Measurements from ENCODE around the gene ZFP36L1.

Gene ZFP36L1

GRCh38 chr14:68759017-68759560, 33.8 kb downstream of the ZFP36L1 start:
- no CpG with 5 or more reads among the region's 8 CpGs for WGBS (ENCODE audit: insufficient coverage, insufficient read length)
- no peak for DNase-seq (ENCODE audit: low read depth, low spot score)
- Histone ChIP-seq H3K27ac (ENCODE audit: low read length) (no peak overlapping the region), H3K4me1 (ENCODE audit: control insufficient read depth, insufficient read depth, low read length) (no peaks in the 10 kb centered on the region; the same call in 1 of the 2 replicates), H3K4me3 (ENCODE audit: low read length) (no peak overlapping the region), H3K9me3 (ENCODE audit: control insufficient read depth, insufficient read depth, low read length) (no peaks in the 10 kb centered on the region), H3K36me3 (ENCODE audit: control insufficient read depth, insufficient read depth, low read length) (no peaks in the 10 kb centered on the region), H3K27me3 (ENCODE audit: control insufficient read depth, insufficient read depth, low read length) (no peaks in the 10 kb centered on the region)

- H3K27ac ChIP-seq (ENCODE audit: low read length) = no peak overlapping the region
- H3K27me3 ChIP-seq (ENCODE audit: control insufficient read depth, insufficient read depth, low read length) = no peaks in the 10 kb centered on the region
- no peaks in the 10 kb centered on the region for H3K9me3 ChIP-seq (ENCODE audit: control insufficient read depth, insufficient read depth, low read length)
- DNase-seq (ENCODE audit: low read depth, low spot score) = no peak
- H3K4me3 ChIP-seq (ENCODE audit: low read length) = no peak overlapping the region
- H3K4me1 ChIP-seq (ENCODE audit: control insufficient read depth, insufficient read depth, low read length) = no peaks in the 10 kb centered on the region; the same call in 1 of the 2 replicates
- WGBS (ENCODE audit: insufficient coverage, insufficient read length) = no CpG with 5 or more reads among the region's 3 CpGs
- H3K36me3 ChIP-seq (ENCODE audit: control insufficient read depth, insufficient read depth, low read length) = no peaks in the 10 kb centered on the region
Observed at GRCh38 chr14:68758301-68758700, 34.6 kb downstream of the ZFP36L1 start.

- no CpG with 5 or more reads among the region's 4 CpGs for WGBS (ENCODE audit: insufficient coverage, insufficient read length)
- DNase-seq (ENCODE audit: low read depth, low spot score) = no peak
- H3K27ac ChIP-seq (ENCODE audit: low read length) = no peak overlapping the region
- H3K9me3 ChIP-seq (ENCODE audit: control insufficient read depth, insufficient read depth, low read length) = no peaks in the 10 kb centered on the region
- no peaks in the 10 kb centered on the region for H3K36me3 ChIP-seq (ENCODE audit: control insufficient read depth, insufficient read depth, low read length)
- H3K4me1 ChIP-seq (ENCODE audit: control insufficient read depth, insufficient read depth, low read length) = no peaks in the 10 kb centered on the region; the same call in 1 of the 2 replicates
- H3K4me3 ChIP-seq (ENCODE audit: low read length) = no peak overlapping the region
- H3K27me3 ChIP-seq (ENCODE audit: control insufficient read depth, insufficient read depth, low read length) = no peaks in the 10 kb centered on the region
Observed at GRCh38 chr14:68757618-68758081, 35.2 kb downstream of the ZFP36L1 start.

GRCh38 chr14:68756734-68757133, 36.1 kb downstream of the ZFP36L1 start:
- H3K4me1 ChIP-seq (ENCODE audit: control insufficient read depth, insufficient read depth, low read length) = no peaks in the 10 kb centered on the region
- no peaks in the 10 kb centered on the region for H3K27me3 ChIP-seq (ENCODE audit: control insufficient read depth, insufficient read depth, low read length)
- no peak overlapping the region for H3K4me3 ChIP-seq (ENCODE audit: low read length)
- no peak for DNase-seq (ENCODE audit: low read depth, low spot score)
- no peaks in the 10 kb centered on the region for H3K9me3 ChIP-seq (ENCODE audit: control insufficient read depth, insufficient read depth, low read length)
- no peak overlapping the region for H3K27ac ChIP-seq (ENCODE audit: low read length)
- H3K36me3 ChIP-seq (ENCODE audit: control insufficient read depth, insufficient read depth, low read length) = no peaks in the 10 kb centered on the region
- no CpG with 5 or more reads among the region's 6 CpGs for WGBS (ENCODE audit: insufficient coverage, insufficient read length)

- H3K9me3 ChIP-seq (ENCODE audit: control insufficient read depth, insufficient read depth, low read length) = no peaks in the 10 kb centered on the region
- DNase-seq (ENCODE audit: low read depth, low spot score) = no peak
- no peaks in the 10 kb centered on the region for H3K27me3 ChIP-seq (ENCODE audit: control insufficient read depth, insufficient read depth, low read length)
- H3K4me3 ChIP-seq (ENCODE audit: low read length) = no peak overlapping the region; the same call in 1 of the 2 replicates
- H3K4me1 ChIP-seq (ENCODE audit: control insufficient read depth, insufficient read depth, low read length) = no peaks in the 10 kb centered on the region
- H3K36me3 ChIP-seq (ENCODE audit: control insufficient read depth, insufficient read depth, low read length) = no peaks in the 10 kb centered on the region
- no CpG with 5 or more reads among the region's 7 CpGs for WGBS (ENCODE audit: insufficient coverage, insufficient read length)
- no peak overlapping the region for H3K27ac ChIP-seq (ENCODE audit: low read length)
Observed at GRCh38 chr14:68756000-68756481, 36.8 kb downstream of the ZFP36L1 start.

GRCh38 chr14:68755016-68755353, 37.9 kb downstream of the ZFP36L1 start:
- no peak overlapping the region for H3K27ac ChIP-seq (ENCODE audit: low read length)
- no peaks in the 10 kb centered on the region for H3K9me3 ChIP-seq (ENCODE audit: control insufficient read depth, insufficient read depth, low read length)
- H3K4me1 ChIP-seq (ENCODE audit: control insufficient read depth, insufficient read depth, low read length) = no peaks in the 10 kb centered on the region
- H3K36me3 ChIP-seq (ENCODE audit: control insufficient read depth, insufficient read depth, low read length) = no peaks in the 10 kb centered on the region
- no peak overlapping the region for H3K4me3 ChIP-seq (ENCODE audit: low read length)
- WGBS (ENCODE audit: insufficient coverage, insufficient read length) = no CpG with 5 or more reads among the region's 3 CpGs
- DNase-seq (ENCODE audit: low read depth, low spot score) = no peak
- H3K27me3 ChIP-seq (ENCODE audit: control insufficient read depth, insufficient read depth, low read length) = no peaks in the 10 kb centered on the region

GRCh38 chr14:68753690-68754089, 39.2 kb downstream of the ZFP36L1 start:
- no peak overlapping the region for H3K4me3 ChIP-seq (ENCODE audit: low read length)
- no peak overlapping the region for H3K27ac ChIP-seq (ENCODE audit: low read length)
- no peaks in the 10 kb centered on the region for H3K4me1 ChIP-seq (ENCODE audit: control insufficient read depth, insufficient read depth, low read length)
- no peak for DNase-seq (ENCODE audit: low read depth, low spot score)
- H3K36me3 ChIP-seq (ENCODE audit: control insufficient read depth, insufficient read depth, low read length) = no peaks in the 10 kb centered on the region
- WGBS (ENCODE audit: insufficient coverage, insufficient read length) = no CpG with 5 or more reads among the region's 4 CpGs
- no peaks in the 10 kb centered on the region for H3K27me3 ChIP-seq (ENCODE audit: control insufficient read depth, insufficient read depth, low read length)
- no peaks in the 10 kb centered on the region for H3K9me3 ChIP-seq (ENCODE audit: control insufficient read depth, insufficient read depth, low read length)

- Histone ChIP-seq H3K9me3 (ENCODE audit: control insufficient read depth, insufficient read depth, low read length) (no peaks in the 10 kb centered on the region), H3K4me1 (ENCODE audit: control insufficient read depth, insufficient read depth, low read length) (no peaks in the 10 kb centered on the region), H3K4me3 (ENCODE audit: low read length) (no peak overlapping the region), H3K27me3 (ENCODE audit: control insufficient read depth, insufficient read depth, low read length) (no peaks in the 10 kb centered on the region), H3K36me3 (ENCODE audit: control insufficient read depth, insufficient read depth, low read length) (no peaks in the 10 kb centered on the region), H3K27ac (ENCODE audit: low read length) (no peak overlapping the region)
- no peak for DNase-seq (ENCODE audit: low read depth, low spot score)
- WGBS (ENCODE audit: insufficient coverage, insufficient read length) = no CpG with 5 or more reads among the region's 6 CpGs
Observed at GRCh38 chr14:68752271-68753006, 40.4 kb downstream of the ZFP36L1 start.

- H3K4me1 ChIP-seq (ENCODE audit: control insufficient read depth, insufficient read depth, low read length) = no peaks in the 10 kb centered on the region; the same call in 1 of the 2 replicates
- WGBS (ENCODE audit: insufficient coverage, insufficient read length) = no CpG with 5 or more reads among the region's 11 CpGs
- no peaks in the 10 kb centered on the region for H3K36me3 ChIP-seq (ENCODE audit: control insufficient read depth, insufficient read depth, low read length)
- H3K4me3 ChIP-seq (ENCODE audit: low read length) = no peak overlapping the region
- H3K27me3 ChIP-seq (ENCODE audit: control insufficient read depth, insufficient read depth, low read length) = no peaks in the 10 kb centered on the region
- no peaks in the 10 kb centered on the region for H3K9me3 ChIP-seq (ENCODE audit: control insufficient read depth, insufficient read depth, low read length)
- H3K27ac ChIP-seq (ENCODE audit: low read length) = no peak overlapping the region
- DNase-seq (ENCODE audit: low read depth, low spot score) = no peak
Observed at GRCh38 chr14:68749487-68750475, 43.1 kb downstream of the ZFP36L1 start.

GRCh38 chr14:68748691-68749090, 44.2 kb downstream of the ZFP36L1 start:
- Histone ChIP-seq H3K4me1 (ENCODE audit: control insufficient read depth, insufficient read depth, low read length) (no peaks in the 10 kb centered on the region; the same call in 1 of the 2 replicates), H3K27me3 (ENCODE audit: control insufficient read depth, insufficient read depth, low read length) (no peaks in the 10 kb centered on the region), H3K36me3 (ENCODE audit: control insufficient read depth, insufficient read depth, low read length) (no peaks in the 10 kb centered on the region), H3K4me3 (ENCODE audit: low read length) (no peak overlapping the region), H3K27ac (ENCODE audit: low read length) (no peak overlapping the region), H3K9me3 (ENCODE audit: control insufficient read depth, insufficient read depth, low read length) (no peaks in the 10 kb centered on the region)
- no peak for DNase-seq (ENCODE audit: low read depth, low spot score)
- WGBS (ENCODE audit: insufficient coverage, insufficient read length) = no CpG with 5 or more reads among the region's 5 CpGs

All from iPS DF 6.9 (cell line).